Measurements from ENCODE around the gene ZNF341. TPM values are rescaled to one million over a fixed set of nuclear protein-coding genes. Genes with fewer than 3 reads are reported as not detected.

Gene ZNF341
- total and polyA plus RNA-seq, 4 donors, result 1.3 to 7.1 (median 4.6) TPM

- Histone ChIP-seq H3K27me3 (ENCODE audit: control insufficient read depth, insufficient read depth, low read length) (no peaks in the 10 kb centered on the region), H3K27ac (ENCODE audit: low read depth, low read length) (no peak overlapping the region), H3K4me3 (ENCODE audit: low read depth, low read length) (no peak overlapping the region), H3K9me3 (ENCODE audit: control insufficient read depth, insufficient read depth, low read length) (no peaks in the 10 kb centered on the region), H3K36me3 (ENCODE audit: control insufficient read depth, insufficient read depth, low read length) (no peaks in the 10 kb centered on the region), H3K4me1 (ENCODE audit: control insufficient read depth, insufficient read depth, low read length) (peaks cover 30% of the 10 kb centered on the region)
- DNase-seq (ENCODE audit: low read depth in 4 of 6, low spot score in 6 of 6), result no peak
- whole genome bisulfite sequencing (ENCODE audit: insufficient coverage), result no CpG with 5 or more reads among the region's 1 CpG
Observed at GRCh38 chr20:33816191-33816590, 84.4 kb downstream of the ZNF341 start.

GRCh38 chr20:33817411-33817810 is 85.6 kb downstream of the ZNF341 start:
- Histone ChIP-seq H3K9me3 (ENCODE audit: control insufficient read depth, insufficient read depth, low read length) (no peaks in the 10 kb centered on the region), H3K27ac (ENCODE audit: low read depth, low read length) (no peak overlapping the region), H3K4me3 (ENCODE audit: low read depth, low read length) (no peak overlapping the region), H3K36me3 (ENCODE audit: control insufficient read depth, insufficient read depth, low read length) (no peaks in the 10 kb centered on the region), H3K4me1 (ENCODE audit: control insufficient read depth, insufficient read depth, low read length) (peaks cover 23% of the 10 kb centered on the region), H3K27me3 (ENCODE audit: control insufficient read depth, insufficient read depth, low read length) (no peaks in the 10 kb centered on the region)
- 40% methylated on average over 5 of the region's 5 CpGs for WGBS (ENCODE audit: insufficient coverage)
- peak in 1 of 6 donors; percentile 54 for DNase-seq (ENCODE audit: low read depth in 4 of 6, low spot score in 6 of 6)

GRCh38 chr20:33819456-33819855 is 87.7 kb downstream of the ZNF341 start:
- WGBS (ENCODE audit: insufficient coverage), result no CpG with 5 or more reads among the region's 1 CpG

GRCh38 chr20:33820362-33820761 is 88.6 kb downstream of the ZNF341 start:
- peaks cover 18% of the 10 kb centered on the region for H3K4me1 ChIP-seq (ENCODE audit: control insufficient read depth, insufficient read depth, low read length)
- no peaks in the 10 kb centered on the region for H3K27me3 ChIP-seq (ENCODE audit: control insufficient read depth, insufficient read depth, low read length)
- peaks cover 4% of the 10 kb centered on the region for H3K36me3 ChIP-seq (ENCODE audit: control insufficient read depth, insufficient read depth, low read length)
- H3K27ac ChIP-seq (ENCODE audit: low read depth, low read length), result no peak overlapping the region
- no peak for DNase-seq (ENCODE audit: low read depth in 4 of 6, low spot score in 6 of 6)
- no peaks in the 10 kb centered on the region for H3K9me3 ChIP-seq (ENCODE audit: control insufficient read depth, insufficient read depth, low read length)
- H3K4me3 ChIP-seq (ENCODE audit: low read depth, low read length), result no peak overlapping the region
- WGBS (ENCODE audit: insufficient coverage), result 86% methylated on average over 1 of the region's 1 CpG

More at GRCh38 chr20:33819456-33819855, 87.7 kb downstream of the ZNF341 start:
- H3K4me1 ChIP-seq (ENCODE audit: control insufficient read depth, insufficient read depth, low read length), result peaks cover 14% of the 10 kb centered on the region
- DNase-seq (ENCODE audit: low read depth in 4 of 6, low spot score in 6 of 6), result no peak
- no peaks in the 10 kb centered on the region for H3K27me3 ChIP-seq (ENCODE audit: control insufficient read depth, insufficient read depth, low read length)
- H3K9me3 ChIP-seq (ENCODE audit: control insufficient read depth, insufficient read depth, low read length), result no peaks in the 10 kb centered on the region
- no peak overlapping the region for H3K27ac ChIP-seq (ENCODE audit: low read depth, low read length)
- no peak overlapping the region for H3K4me3 ChIP-seq (ENCODE audit: low read depth, low read length)
- H3K36me3 ChIP-seq (ENCODE audit: control insufficient read depth, insufficient read depth, low read length), result peaks cover 4% of the 10 kb centered on the region

GRCh38 chr20:33821270-33821836 is 89.6 kb downstream of the ZNF341 start:
- H3K4me3 ChIP-seq (ENCODE audit: low read depth, low read length), result no peak overlapping the region
- no peaks in the 10 kb centered on the region for H3K9me3 ChIP-seq (ENCODE audit: control insufficient read depth, insufficient read depth, low read length)
- H3K36me3 ChIP-seq (ENCODE audit: control insufficient read depth, insufficient read depth, low read length), result peaks cover 4% of the 10 kb centered on the region
- DNase-seq (ENCODE audit: low read depth in 4 of 6, low spot score in 6 of 6), result no peak
- H3K4me1 ChIP-seq (ENCODE audit: control insufficient read depth, insufficient read depth, low read length), result peaks cover 18% of the 10 kb centered on the region
- no peaks in the 10 kb centered on the region for H3K27me3 ChIP-seq (ENCODE audit: control insufficient read depth, insufficient read depth, low read length)
- no peak overlapping the region for H3K27ac ChIP-seq (ENCODE audit: low read depth, low read length)
- WGBS (ENCODE audit: insufficient coverage), result no CpG with 5 or more reads among the region's 4 CpGs

- 82% methylated on average over 3 of the region's 5 CpGs for WGBS (ENCODE audit: insufficient coverage)
- Histone ChIP-seq H3K27me3 (ENCODE audit: control insufficient read depth, insufficient read depth, low read length) (no peaks in the 10 kb centered on the region), H3K9me3 (ENCODE audit: control insufficient read depth, insufficient read depth, low read length) (no peaks in the 10 kb centered on the region), H3K36me3 (ENCODE audit: control insufficient read depth, insufficient read depth, low read length) (peaks cover 4% of the 10 kb centered on the region), H3K4me3 (ENCODE audit: low read depth, low read length) (no peak overlapping the region), H3K4me1 (ENCODE audit: control insufficient read depth, insufficient read depth, low read length) (peaks cover 18% of the 10 kb centered on the region), H3K27ac (ENCODE audit: low read depth, low read length) (no peak overlapping the region)
- no peak for DNase-seq (ENCODE audit: low read depth in 4 of 6, low spot score in 6 of 6)
Observed at GRCh38 chr20:33822423-33822822, 90.6 kb downstream of the ZNF341 start.

- peaks cover 19% of the 10 kb centered on the region for H3K4me1 ChIP-seq (ENCODE audit: control insufficient read depth, insufficient read depth, low read length)
- no peak overlapping the region for H3K4me3 ChIP-seq (ENCODE audit: low read depth, low read length)
- 100% methylated on average over 1 of the region's 5 CpGs for WGBS (ENCODE audit: insufficient coverage)
- no peak overlapping the region for H3K27ac ChIP-seq (ENCODE audit: low read depth, low read length)
- no peak for DNase-seq (ENCODE audit: low read depth in 4 of 6, low spot score in 6 of 6)
- no peaks in the 10 kb centered on the region for H3K27me3 ChIP-seq (ENCODE audit: control insufficient read depth, insufficient read depth, low read length)
- peaks cover 4% of the 10 kb centered on the region for H3K36me3 ChIP-seq (ENCODE audit: control insufficient read depth, insufficient read depth, low read length)
- no peaks in the 10 kb centered on the region for H3K9me3 ChIP-seq (ENCODE audit: control insufficient read depth, insufficient read depth, low read length)
Observed at GRCh38 chr20:33822991-33823390, 91.2 kb downstream of the ZNF341 start.

- DNase-seq (ENCODE audit: low read depth in 4 of 6, low spot score in 6 of 6), result no peak
- Histone ChIP-seq H3K36me3 (ENCODE audit: control insufficient read depth, insufficient read depth, low read length) (peaks cover 4% of the 10 kb centered on the region), H3K27me3 (ENCODE audit: control insufficient read depth, insufficient read depth, low read length) (no peaks in the 10 kb centered on the region), H3K4me1 (ENCODE audit: control insufficient read depth, insufficient read depth, low read length) (peaks cover 29% of the 10 kb centered on the region), H3K4me3 (ENCODE audit: low read depth, low read length) (no peak overlapping the region), H3K27ac (ENCODE audit: low read depth, low read length) (no peak overlapping the region), H3K9me3 (ENCODE audit: control insufficient read depth, insufficient read depth, low read length) (no peaks in the 10 kb centered on the region)
- WGBS (ENCODE audit: insufficient coverage), result no CpG with 5 or more reads among the region's 1 CpG
Observed at GRCh38 chr20:33824852-33825251, 93.1 kb downstream of the ZNF341 start.

- no peaks in the 10 kb centered on the region for H3K9me3 ChIP-seq (ENCODE audit: control insufficient read depth, insufficient read depth, low read length)
- H3K4me1 ChIP-seq (ENCODE audit: control insufficient read depth, insufficient read depth, low read length), result peaks cover 37% of the 10 kb centered on the region
- H3K27me3 ChIP-seq (ENCODE audit: control insufficient read depth, insufficient read depth, low read length), result no peaks in the 10 kb centered on the region
Observed at GRCh38 chr20:33825340-33826269, 93.8 kb downstream of the ZNF341 start.

More at GRCh38 chr20:33825340-33826269, 93.8 kb downstream of the ZNF341 start:
- H3K4me3 ChIP-seq (ENCODE audit: low read depth, low read length), result no peak overlapping the region
- DNase-seq (ENCODE audit: low read depth in 4 of 6, low spot score in 6 of 6), result no peak
- 94% methylated on average over 2 of the region's 3 CpGs for WGBS (ENCODE audit: insufficient coverage)
- H3K36me3 ChIP-seq (ENCODE audit: control insufficient read depth, insufficient read depth, low read length), result peaks cover 4% of the 10 kb centered on the region
- no peak overlapping the region for H3K27ac ChIP-seq (ENCODE audit: low read depth, low read length)
